Esophagus squamous epithelium (tissue), 5 donors: Measurements from ENCODE around the gene PRDM2. TPM values are rescaled to one million over a fixed set of nuclear protein-coding genes. Genes with fewer than 3 reads are reported as not detected.

Source experiments
- DNase-seq: peaks from one replicate; lab custom pipeline; 2025; lab: John Stamatoyannopoulos, UW
- H3K27ac ChIP-seq, 4 donors: fragments of 200-600 bp; sonication (generic); one replicate each; pipeline ENCODE4 v1.5.1; 2016 to 2019; ENCODE audit warnings: mild to moderate bottlenecking in 1 of 4
- H3K27me3 ChIP-seq, 4 donors: fragments of 200-600 bp; sonication (generic); 1 replicate in 3 of 4; 2 replicates in 1 of 4; pipeline versions ENCODE4 v1.5.1 to v1.6.0; 2017 to 2021; ENCODE audit warnings: antibody characterized with exemption in 1 of 4
- H3K36me3 ChIP-seq, 3 donors: fragments of 200-600 bp; sonication (generic); one replicate each; pipeline ENCODE4 v1.5.1; 2016 to 2019
- H3K4me1 ChIP-seq, 3 donors: fragments of 200-600 bp; sonication (generic); one replicate each; pipeline ENCODE4 v1.5.1; 2017 to 2019
- H3K4me3 ChIP-seq, 4 donors: fragments of 200-600 bp; sonication (generic); 1 replicate in 3 of 4; 2 replicates in 1 of 4; pipeline ENCODE4 v1.5.1; 2016 to 2019; ENCODE audit warnings: mild to moderate bottlenecking in 2 of 4, moderate library complexity in 1 of 4
- H3K9me3 ChIP-seq, 3 donors: fragments of 200-600 bp; sonication (generic); one replicate each; pipeline ENCODE4 v1.5.1; 2016 to 2019
- POLR2A ChIP-seq, 4 donors: fragments of 450-650 bp; IDR thresholded peaks; one replicate each; pipeline ENCODE4 v1.6.1; 2017; ENCODE audit warnings: antibody characterized with exemption in 4 of 4, mild to moderate bottlenecking in 4 of 4, moderate library complexity in 3 of 4
- WGBS, 2 donors: methylation state at CpG; one replicate each; pipeline ENCODE4 v1.1.5; 2018; 5-methylcytosine and 5-hydroxymethylcytosine counted together
- intact Hi-C: fragments of 100-400 bp; cut with DNase I; formaldehyde crosslinking; loops from one replicate; pipeline ENCODE4 v1.15.0; 2022
- total RNA-seq, 4 donors: library from RNA; depleted of rRNA; stranded (reverse); fragments of >200 nt; gene quantifications; one replicate each; pipeline ENCODE4 v1.1.0, GENCODE V29; 2016
- TF ChIP-seq, protein P1 (sequence below), 6 experiments: fragments of 450-650 bp in 4 of 6; fragments of 200-600 bp in 2 of 6; sonication (generic) in 2 of 6; IDR thresholded peaks; one replicate each; pipeline ENCODE4 v1.5.1; 2016 to 2019; ENCODE audit warnings: antibody characterized with exemption in 6 of 6, mild to moderate bottlenecking in 4 of 6, moderate library complexity in 4 of 6
- donor health status: DM: yes; HTN: yes; CAD: no.

The PRDM2 gene
- total RNA-seq, 4 donors from 2014 or later, result 19.2 to 37.4 (median 26.2) TPM

DNA sequence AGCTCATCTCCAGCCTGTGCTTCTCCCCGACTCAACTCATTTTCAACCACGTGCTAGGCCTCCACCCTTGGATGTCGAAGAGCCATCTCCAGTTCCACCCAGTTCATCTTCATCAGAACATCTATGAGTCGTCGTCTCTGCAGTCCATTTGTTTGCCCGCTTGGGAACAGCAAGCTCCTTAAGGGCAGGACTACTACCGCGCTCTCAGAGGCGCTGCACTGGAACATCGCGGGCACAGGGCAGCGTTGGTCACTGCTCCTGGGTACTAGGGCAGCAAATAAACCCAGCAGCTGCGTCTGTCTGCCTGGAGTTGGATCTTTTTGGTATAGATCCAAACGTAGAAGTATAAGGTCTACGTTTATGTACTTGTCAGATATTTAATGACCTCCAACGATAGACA, 478 bp upstream of the PRDM2 start:
- Histone ChIP-seq H3K27ac (peak overlapping the region; percentile 93 to 97 (median 97)), H3K27me3 (peaks cover 0 to 20% (median 0%) of the 10 kb centered on the region in 4 donors), H3K4me3 (peak overlapping the region; percentile 69 to 91 (median 76)), H3K36me3 (no peaks in the 10 kb centered on the region), H3K4me1 (peaks cover 5 to 42% (median 6%) of the 10 kb centered on the region in 3 donors), H3K9me3 (no peaks in the 10 kb centered on the region)
- TF ChIP-seq, protein P1, sequence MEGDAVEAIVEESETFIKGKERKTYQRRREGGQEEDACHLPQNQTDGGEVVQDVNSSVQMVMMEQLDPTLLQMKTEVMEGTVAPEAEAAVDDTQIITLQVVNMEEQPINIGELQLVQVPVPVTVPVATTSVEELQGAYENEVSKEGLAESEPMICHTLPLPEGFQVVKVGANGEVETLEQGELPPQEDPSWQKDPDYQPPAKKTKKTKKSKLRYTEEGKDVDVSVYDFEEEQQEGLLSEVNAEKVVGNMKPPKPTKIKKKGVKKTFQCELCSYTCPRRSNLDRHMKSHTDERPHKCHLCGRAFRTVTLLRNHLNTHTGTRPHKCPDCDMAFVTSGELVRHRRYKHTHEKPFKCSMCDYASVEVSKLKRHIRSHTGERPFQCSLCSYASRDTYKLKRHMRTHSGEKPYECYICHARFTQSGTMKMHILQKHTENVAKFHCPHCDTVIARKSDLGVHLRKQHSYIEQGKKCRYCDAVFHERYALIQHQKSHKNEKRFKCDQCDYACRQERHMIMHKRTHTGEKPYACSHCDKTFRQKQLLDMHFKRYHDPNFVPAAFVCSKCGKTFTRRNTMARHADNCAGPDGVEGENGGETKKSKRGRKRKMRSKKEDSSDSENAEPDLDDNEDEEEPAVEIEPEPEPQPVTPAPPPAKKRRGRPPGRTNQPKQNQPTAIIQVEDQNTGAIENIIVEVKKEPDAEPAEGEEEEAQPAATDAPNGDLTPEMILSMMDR (IDR thresholded peaks at IDR 0.05), result no peak
- no peak for TF ChIP-seq POLR2A (IDR thresholded peaks at IDR 0.05)
- intact Hi-C loops, result no loop called here
- no peak for DNase-seq
- 31 to 53% methylated on average over 10 to 13 of the region's 16 CpGs for WGBS, 2 donors

DNA sequence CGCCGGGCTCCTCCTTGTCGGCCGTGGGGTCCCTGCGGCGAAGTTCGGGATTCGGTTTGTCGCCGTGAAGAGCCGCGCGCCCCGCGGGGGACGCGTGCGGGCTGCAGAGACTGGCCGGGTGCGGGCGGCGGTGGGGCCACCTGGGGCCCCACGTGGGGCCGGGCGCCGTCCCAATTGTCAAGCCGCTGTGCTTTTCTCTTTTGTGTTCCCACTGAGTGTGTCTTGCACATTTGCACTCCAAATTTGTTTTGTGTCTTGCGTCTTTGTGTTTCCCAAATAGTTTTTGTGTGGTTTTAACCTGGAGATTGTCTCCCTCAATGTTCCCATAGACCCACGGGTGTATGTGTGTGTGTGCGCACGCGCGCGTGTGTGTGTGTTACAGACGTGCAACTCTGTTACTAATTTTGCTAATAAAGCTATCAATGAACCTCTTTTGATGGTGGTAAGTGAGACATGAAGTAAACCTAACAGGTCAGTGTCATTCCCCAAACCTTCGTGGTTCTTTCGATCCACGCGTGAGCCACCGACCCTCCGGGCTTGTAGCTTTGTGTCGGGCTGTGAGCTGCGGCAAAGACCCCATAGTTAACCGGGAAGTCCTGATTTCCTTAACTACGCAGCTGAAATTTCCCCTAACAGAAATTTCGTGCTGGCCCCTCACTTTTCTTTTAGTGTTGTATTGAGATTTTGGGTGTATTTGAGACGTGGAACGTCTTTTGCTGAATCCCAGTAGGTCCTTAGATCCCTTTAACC, 708 bp downstream of the PRDM2 start:
- peaks cover 0 to 9% (median 0%) of the 10 kb centered on the region in 4 donors for H3K27me3 ChIP-seq
- H3K36me3 ChIP-seq, result no peaks in the 10 kb centered on the region
- no peak for DNase-seq
- peak in 1 of 4 donors; percentile 24 for TF ChIP-seq POLR2A (IDR thresholded peaks at IDR 0.05)
- TF ChIP-seq, protein P1 (IDR thresholded peaks at IDR 0.05), result no peak
- intact Hi-C loops, result no loop called here
- H3K9me3 ChIP-seq, result no peaks in the 10 kb centered on the region
- H3K4me1 ChIP-seq, result peaks cover 5 to 46% (median 6%) of the 10 kb centered on the region in 3 donors
- peak overlapping the region; percentile 69 to 91 (median 76) for H3K4me3 ChIP-seq
- peak overlapping the region; percentile 93 to 97 (median 97) for H3K27ac ChIP-seq
- WGBS, 2 donors, result 5 to 16% methylated on average over 22 to 29 of the region's 48 CpGs

DNA sequence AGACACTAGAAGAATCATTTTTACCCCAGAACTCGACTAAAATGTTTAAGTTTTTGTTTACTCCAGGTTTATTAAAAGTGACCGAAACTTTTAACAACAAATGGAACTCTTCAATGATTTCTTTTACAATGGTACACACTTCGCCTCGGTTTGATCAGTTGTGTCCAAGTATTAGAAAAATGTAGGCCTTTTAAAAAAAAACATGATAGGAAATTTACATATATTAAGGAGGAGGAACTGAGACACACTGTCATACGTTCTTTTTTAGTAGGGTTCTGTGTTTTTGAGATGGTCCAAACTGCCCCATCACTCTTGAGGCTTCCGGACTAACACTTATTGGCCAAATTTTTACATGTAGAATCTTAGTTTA, 1.3 kb downstream of the PRDM2 start:
- Histone ChIP-seq H3K4me1 (peaks cover 5 to 51% (median 6%) of the 10 kb centered on the region in 3 donors), H3K27me3 (peaks cover 0 to 5% (median 0%) of the 10 kb centered on the region in 4 donors), H3K36me3 (no peaks in the 10 kb centered on the region), H3K27ac (peak overlapping the region; percentile 93 to 97 (median 97)), H3K4me3 (peak overlapping the region; percentile 69 to 91 (median 76)), H3K9me3 (no peaks in the 10 kb centered on the region)
- 29 to 30% methylated on average over 6 of the region's 6 CpGs for WGBS, 2 donors
- no peak for DNase-seq
- TF ChIP-seq POLR2A (IDR thresholded peaks at IDR 0.05), result peak in 1 of 4 donors; percentile 30
- TF ChIP-seq, protein P1 (IDR thresholded peaks at IDR 0.05), result no peak
- intact Hi-C loops, result no loop called here

DNA sequence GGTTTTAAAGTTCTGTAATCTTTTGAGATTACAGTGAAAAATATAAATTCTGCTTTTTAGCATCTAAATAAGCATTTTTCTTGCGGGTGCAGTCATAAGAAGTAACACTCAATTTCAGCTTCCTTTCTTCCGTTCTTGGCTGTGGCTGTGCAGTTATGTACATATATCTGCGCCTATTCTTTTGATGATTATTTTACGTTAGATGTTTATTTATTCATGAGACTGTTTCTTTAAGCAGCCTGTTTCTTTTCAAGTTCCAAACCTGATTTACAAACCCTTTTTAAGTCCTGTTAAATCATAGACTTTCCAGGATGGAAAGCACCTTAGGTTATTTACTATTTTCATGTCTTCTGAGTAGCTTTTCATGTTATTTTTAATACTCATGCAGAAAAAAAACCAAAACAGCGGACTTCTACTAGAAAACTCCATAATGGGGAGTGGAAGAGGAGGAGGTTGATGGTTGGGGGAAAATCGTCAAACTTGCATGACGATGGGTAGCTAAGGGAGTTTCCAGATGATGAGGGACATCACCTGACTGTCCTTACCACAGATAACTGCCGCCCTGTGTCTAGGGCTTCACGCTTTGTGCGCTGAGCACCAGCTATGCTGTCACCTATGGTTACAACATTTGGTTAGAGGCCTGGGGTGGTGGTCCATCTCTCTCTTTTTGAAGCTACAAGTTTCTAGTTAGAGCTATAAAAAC, 2.6 kb downstream of the PRDM2 start:
- WGBS, 2 donors, result 59 to 60% methylated on average over 10 of the region's 10 CpGs
- Histone ChIP-seq H3K9me3 (no peaks in the 10 kb centered on the region), H3K36me3 (no peaks in the 10 kb centered on the region), H3K4me1 (peaks cover 5 to 64% (median 6%) of the 10 kb centered on the region in 3 donors), H3K27ac (peak overlapping the region in 2 of 4 donors; percentile 93 to 97), H3K4me3 (no peak overlapping the region), H3K27me3 (no peaks in the 10 kb centered on the region)
- TF ChIP-seq POLR2A (IDR thresholded peaks at IDR 0.05), result peak in 1 of 4 donors; percentile 46
- TF ChIP-seq, protein P1 (IDR thresholded peaks at IDR 0.05), result no peak
- intact Hi-C loops, result no loop called here
- DNase-seq, result no peak

DNA sequence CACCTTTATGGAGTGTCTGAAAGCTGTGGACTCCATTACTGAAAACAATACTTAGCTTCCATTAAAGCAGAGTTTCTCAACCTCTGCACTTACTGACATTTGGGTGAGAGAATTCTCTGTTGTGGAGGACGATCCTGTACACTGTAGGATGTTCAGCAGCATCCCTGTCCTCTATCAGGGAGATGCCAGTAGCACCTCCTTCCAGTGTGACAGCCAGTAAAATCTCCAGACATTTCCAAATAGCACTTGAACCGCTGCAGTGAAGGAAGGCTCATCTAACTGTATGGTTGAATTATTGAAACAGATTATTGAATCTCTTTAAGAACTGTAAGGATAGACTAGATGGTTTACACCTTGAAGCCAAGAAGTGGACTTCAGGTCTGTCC, 3.1 kb downstream of the PRDM2 start:
- intact Hi-C loops, result no loop called here
- H3K27me3 ChIP-seq, result no peaks in the 10 kb centered on the region
- WGBS, 2 donors, result 63% methylated on average over 2 of the region's 2 CpGs

More for the DNA sequence above, 3.1 kb downstream of the PRDM2 start:
- H3K36me3 ChIP-seq, result no peaks in the 10 kb centered on the region
- no peak for DNase-seq
- H3K27ac ChIP-seq, result peak overlapping the region in 1 of 4 donors; percentile 93
- H3K4me3 ChIP-seq, result no peak overlapping the region
- peaks cover 5 to 66% (median 6%) of the 10 kb centered on the region in 3 donors for H3K4me1 ChIP-seq
- H3K9me3 ChIP-seq, result no peaks in the 10 kb centered on the region
- TF ChIP-seq POLR2A (IDR thresholded peaks at IDR 0.05), result no peak
- TF ChIP-seq, protein P1 (IDR thresholded peaks at IDR 0.05), result no peak
